ENCODE data around the gene MSH2.

DNA sequence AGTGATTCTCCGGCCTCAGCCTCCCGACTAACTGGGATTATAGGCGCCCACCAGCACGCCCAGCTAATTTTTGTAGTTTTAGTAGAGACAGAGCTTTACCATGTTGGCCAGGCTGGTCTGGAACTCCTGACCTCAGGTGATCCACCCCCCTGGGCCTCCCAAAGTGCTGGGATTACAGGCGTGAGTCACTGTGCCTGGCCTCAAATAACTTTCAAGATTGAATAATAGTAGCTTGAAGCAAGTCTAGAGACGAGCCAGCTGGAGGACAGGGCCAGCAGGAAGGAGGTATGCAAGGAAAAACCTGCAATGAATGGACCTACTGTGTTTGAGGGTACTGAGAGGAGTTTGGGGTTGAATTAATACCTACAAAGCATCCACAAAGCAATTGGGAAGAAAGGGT is 87.5 kb downstream of the MSH2 start:
- TF ChIP-seq, protein P1, sequence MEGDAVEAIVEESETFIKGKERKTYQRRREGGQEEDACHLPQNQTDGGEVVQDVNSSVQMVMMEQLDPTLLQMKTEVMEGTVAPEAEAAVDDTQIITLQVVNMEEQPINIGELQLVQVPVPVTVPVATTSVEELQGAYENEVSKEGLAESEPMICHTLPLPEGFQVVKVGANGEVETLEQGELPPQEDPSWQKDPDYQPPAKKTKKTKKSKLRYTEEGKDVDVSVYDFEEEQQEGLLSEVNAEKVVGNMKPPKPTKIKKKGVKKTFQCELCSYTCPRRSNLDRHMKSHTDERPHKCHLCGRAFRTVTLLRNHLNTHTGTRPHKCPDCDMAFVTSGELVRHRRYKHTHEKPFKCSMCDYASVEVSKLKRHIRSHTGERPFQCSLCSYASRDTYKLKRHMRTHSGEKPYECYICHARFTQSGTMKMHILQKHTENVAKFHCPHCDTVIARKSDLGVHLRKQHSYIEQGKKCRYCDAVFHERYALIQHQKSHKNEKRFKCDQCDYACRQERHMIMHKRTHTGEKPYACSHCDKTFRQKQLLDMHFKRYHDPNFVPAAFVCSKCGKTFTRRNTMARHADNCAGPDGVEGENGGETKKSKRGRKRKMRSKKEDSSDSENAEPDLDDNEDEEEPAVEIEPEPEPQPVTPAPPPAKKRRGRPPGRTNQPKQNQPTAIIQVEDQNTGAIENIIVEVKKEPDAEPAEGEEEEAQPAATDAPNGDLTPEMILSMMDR (conservative IDR thresholded peaks at IDR 0.05 in 1 of 2, IDR thresholded peaks at IDR 0.05 in 1 of 2; ENCODE audit: extremely low read depth in 1 of 2, insufficient read depth in 1 of 2, low read depth in 1 of 2, low read length in 2 of 2), result no peak
- TF ChIP-seq EZH2 (IDR thresholded peaks at IDR 0.05; ENCODE audit: borderline replicate concordance, low read length), result no peak

Measured in mammary epithelial cell (primary cell).